Epithelial cell of esophagus (primary cell): ENCODE measurements around the gene MYO3A.

Experiments used
- DNase-seq: peaks from one replicate; pipeline ENCODE4 v3.0.0; 2010; ENCODE audit warnings: low read depth
- H3K4me3 ChIP-seq: 2 replicates; pipeline ENCODE4 v1.5.1; 2011; ENCODE audit warnings: mild to moderate bottlenecking, low read length, control low read depth
- TF ChIP-seq, protein P1 (sequence below): IDR thresholded peaks from 2 replicates; pipeline ENCODE4 v1.5.1; 2011; ENCODE audit warnings: low read depth, mild to moderate bottlenecking, low read length, control low read depth, inconsistent platforms; ENCODE audit not compliant: insufficient read depth; ENCODE audit errors: missing control alignments

The MYO3A gene

DNA sequence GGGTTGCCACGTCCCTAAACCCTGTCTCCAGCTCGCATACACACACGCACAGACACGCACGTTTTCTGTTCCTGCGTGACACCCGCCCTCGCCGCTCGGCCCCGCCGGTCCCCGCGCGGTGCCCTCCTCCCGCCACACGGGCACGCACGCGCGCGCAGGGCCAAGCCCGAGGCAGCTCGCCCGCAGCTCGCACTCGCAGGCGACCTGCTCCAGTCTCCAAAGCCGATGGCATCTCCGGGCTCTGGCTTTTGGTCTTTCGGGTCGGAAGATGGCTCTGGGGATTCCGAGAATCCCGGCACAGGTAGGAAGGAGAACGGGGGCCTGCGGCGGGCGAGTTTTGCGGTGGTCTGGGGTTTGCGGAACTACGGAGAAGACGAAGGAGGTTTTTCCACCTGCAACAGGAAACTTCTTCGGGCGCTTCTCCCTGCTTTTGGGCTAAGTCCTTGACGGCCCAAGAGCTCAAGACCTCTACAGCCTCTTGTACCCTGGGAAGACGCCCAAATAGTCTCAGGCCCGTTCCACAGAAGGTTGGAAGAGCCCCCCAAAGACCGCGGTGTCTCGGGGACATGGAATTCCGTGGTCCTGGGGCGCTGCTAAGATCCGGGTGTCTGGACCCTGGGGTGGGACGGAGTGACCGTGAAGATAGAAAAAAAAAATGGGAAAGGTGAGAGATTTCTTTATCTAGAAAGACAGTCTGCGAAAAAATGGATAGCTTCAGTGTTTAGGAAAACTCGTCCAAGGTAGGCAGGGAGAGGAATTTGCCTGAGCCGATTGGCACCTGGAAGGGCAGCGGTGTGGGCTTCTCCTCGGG, 282.8 kb downstream of the MYO3A start, which contains the start of gene GAD2:
GAD2 (plus strand) TSS at position 190 of the 811 bp plus-strand sequence; CDS start at position 226, 36 bp downstream.
- no peak within 1 kb of the TSS for H3K4me3 ChIP-seq
- no peak for DNase-seq
- TF ChIP-seq, protein P1, sequence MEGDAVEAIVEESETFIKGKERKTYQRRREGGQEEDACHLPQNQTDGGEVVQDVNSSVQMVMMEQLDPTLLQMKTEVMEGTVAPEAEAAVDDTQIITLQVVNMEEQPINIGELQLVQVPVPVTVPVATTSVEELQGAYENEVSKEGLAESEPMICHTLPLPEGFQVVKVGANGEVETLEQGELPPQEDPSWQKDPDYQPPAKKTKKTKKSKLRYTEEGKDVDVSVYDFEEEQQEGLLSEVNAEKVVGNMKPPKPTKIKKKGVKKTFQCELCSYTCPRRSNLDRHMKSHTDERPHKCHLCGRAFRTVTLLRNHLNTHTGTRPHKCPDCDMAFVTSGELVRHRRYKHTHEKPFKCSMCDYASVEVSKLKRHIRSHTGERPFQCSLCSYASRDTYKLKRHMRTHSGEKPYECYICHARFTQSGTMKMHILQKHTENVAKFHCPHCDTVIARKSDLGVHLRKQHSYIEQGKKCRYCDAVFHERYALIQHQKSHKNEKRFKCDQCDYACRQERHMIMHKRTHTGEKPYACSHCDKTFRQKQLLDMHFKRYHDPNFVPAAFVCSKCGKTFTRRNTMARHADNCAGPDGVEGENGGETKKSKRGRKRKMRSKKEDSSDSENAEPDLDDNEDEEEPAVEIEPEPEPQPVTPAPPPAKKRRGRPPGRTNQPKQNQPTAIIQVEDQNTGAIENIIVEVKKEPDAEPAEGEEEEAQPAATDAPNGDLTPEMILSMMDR, result no peak

DNA sequence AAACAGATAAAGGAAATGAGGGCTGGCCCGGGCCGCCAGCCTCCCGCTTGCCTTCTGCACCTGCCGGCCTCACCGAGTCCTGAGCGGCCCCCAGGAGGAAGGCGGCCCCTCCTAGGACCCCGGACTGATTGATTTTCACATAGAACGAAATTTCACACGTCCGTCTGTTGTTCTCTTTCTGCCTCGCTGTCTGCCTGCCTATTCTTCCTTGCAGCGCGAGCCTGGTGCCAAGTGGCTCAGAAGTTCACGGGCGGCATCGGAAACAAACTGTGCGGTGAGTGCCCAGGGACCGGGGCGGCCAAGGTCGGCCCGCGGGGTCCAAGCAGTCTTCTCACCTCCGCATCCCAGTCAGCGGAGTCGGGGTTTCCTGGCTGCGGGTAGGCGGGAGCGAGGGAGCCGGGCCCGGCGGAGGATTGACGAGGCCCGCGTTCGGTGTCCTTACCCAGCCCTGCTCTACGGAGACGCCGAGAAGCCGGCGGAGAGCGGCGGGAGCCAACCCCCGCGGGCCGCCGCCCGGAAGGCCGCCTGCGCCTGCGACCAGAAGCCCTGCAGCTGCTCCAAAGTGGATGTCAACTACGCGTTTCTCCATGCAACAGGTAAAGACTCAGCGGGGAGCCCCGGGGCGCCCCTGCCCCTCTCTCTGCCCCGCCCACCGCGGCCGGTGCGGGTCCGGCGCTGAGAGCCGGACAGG, 283.5 kb downstream of the MYO3A start:
- no peak overlapping the region for H3K4me3 ChIP-seq
- TF ChIP-seq, protein P1, result no peak
- DNase-seq, result no peak

DNA sequence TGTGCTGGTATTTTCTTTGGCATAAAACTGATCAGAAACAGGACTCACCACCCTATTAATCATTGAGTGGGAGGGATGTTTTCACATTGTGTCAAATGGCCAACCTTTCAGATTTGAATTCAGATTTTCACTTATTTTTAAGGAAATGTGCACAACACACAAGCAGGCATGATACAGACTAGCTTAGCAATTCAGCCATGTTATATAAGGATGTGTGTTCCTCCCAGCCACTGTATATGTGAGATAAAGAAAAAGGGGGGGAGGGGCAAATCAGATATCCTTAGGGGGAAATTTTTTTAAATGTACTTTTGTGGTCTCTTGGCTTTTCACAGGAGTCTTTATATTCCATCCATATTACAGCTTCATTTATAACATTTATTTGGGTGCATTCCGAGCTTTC, 285.6 kb downstream of the MYO3A start:
- TF ChIP-seq, protein P1, result no peak
- DNase-seq, result no peak
- H3K4me3 ChIP-seq, result no peak overlapping the region

DNA sequence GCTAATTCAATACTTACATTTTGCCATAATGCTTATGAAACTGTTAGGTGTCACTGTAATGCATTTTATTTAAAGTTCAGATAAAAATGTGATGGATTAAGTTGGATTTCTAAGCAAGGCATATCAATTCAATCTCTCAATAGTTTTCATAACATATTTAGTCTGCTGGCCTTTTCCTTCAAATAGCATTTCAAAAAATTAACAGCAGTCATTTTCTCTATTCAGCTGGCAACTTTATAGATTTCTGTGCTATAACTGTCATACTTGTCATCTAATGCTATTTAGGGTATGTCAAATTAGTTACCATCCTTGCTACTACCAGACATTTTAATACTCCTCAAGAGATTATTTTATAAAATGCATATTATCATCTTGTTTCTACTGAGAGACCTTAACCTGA, 286.9 kb downstream of the MYO3A start:
- TF ChIP-seq, protein P1, result no peak
- DNase-seq, result no peak
- no peak overlapping the region for H3K4me3 ChIP-seq

DNA sequence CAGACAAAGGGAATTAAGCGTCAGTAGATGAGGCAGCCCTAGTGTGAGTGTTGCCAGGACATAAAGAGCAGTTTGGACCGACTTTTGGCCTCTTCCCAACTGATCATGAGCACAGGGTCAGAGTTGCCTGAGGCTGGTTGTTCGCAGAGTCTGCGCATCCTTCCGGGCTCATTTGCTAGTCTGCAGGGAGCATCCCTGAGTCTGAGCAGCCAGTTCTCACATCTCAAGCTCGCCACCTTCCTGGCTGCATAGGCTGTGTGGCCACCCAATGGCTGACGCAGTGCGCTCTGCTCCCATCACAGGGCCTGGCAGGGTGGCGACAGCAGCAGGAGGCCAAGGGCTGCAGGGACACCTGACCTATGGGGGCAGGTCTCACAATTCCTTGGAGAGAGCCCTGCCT, 287.5 kb downstream of the MYO3A start:
- TF ChIP-seq, protein P1, result no peak
- no peak for DNase-seq
- H3K4me3 ChIP-seq, result no peak overlapping the region

DNA sequence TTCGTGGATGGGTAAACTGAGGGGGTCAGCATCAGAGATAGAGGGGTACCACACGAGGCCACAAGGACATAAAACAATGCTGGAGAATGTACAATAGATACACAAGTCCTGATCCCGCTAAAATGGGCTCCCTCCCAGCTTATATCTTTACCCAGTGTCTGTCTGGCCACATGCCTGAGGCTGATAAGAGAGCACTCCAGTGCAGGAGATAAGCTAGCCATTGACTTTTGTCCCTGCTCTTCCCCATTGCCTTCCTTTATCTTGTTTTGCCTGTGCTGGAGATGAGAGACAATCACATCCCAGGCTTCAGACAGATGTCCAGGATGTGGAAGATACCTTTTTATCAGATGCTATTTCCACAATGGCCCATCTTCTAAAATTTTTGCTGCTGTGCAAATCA, 288.5 kb downstream of the MYO3A start:
- TF ChIP-seq, protein P1, result no peak

More for the DNA sequence above, 288.5 kb downstream of the MYO3A start:
- H3K4me3 ChIP-seq, result no peak overlapping the region
- DNase-seq, result no peak
